ENCODE data around the gene CABP4. TPM values are rescaled to one million over a fixed set of nuclear protein-coding genes. Genes with fewer than 3 reads are reported as not detected.

Gene CABP4
- total RNA-seq, 1 donor from 2014 or later: 0.52 TPM

GRCh38 chr11:67496113-67496512 lies 41.0 kb downstream of the CABP4 start:
- Histone ChIP-seq H3K4me1 (ENCODE audit: control insufficient read depth in 3 of 3, insufficient read depth in 3 of 3, low read length in 3 of 3) (peaks cover 0 to 2% (median 0%) of the 10 kb centered on the region in 3 donors), H3K9ac (ENCODE audit: low read depth in 1 of 3, low read length in 3 of 3) (peak overlapping the region in 1 of 3 donors; percentile 16), H3K36me3 (ENCODE audit: control insufficient read depth in 3 of 3, insufficient read depth in 3 of 3, low read length in 3 of 3) (peaks cover 5 to 11% (median 8%) of the 10 kb centered on the region in 3 donors), H3K27me3 (ENCODE audit: control insufficient read depth in 3 of 3, insufficient read depth in 3 of 3, low read length in 3 of 3) (no peaks in the 10 kb centered on the region), H3K4me3 (ENCODE audit: low read length in 3 of 3) (no peak overlapping the region), H3K27ac (ENCODE audit: low read depth, low read length) (no peak overlapping the region), H3K9me3 (ENCODE audit: control insufficient read depth in 3 of 3, low read length in 3 of 3) (no peaks in the 10 kb centered on the region)

- Histone ChIP-seq H3K9me3 (ENCODE audit: control insufficient read depth in 3 of 3, low read length in 3 of 3) (no peaks in the 10 kb centered on the region), H3K9ac (ENCODE audit: low read depth in 1 of 3, low read length in 3 of 3) (no peak overlapping the region), H3K4me1 (ENCODE audit: control insufficient read depth in 3 of 3, insufficient read depth in 3 of 3, low read length in 3 of 3) (peaks cover 0 to 2% (median 0%) of the 10 kb centered on the region in 3 donors), H3K36me3 (ENCODE audit: control insufficient read depth in 3 of 3, insufficient read depth in 3 of 3, low read length in 3 of 3) (peaks cover 0 to 6% (median 3%) of the 10 kb centered on the region in 3 donors), H3K27ac (ENCODE audit: low read depth, low read length) (no peak overlapping the region), H3K27me3 (ENCODE audit: control insufficient read depth in 3 of 3, insufficient read depth in 3 of 3, low read length in 3 of 3) (no peaks in the 10 kb centered on the region), H3K4me3 (ENCODE audit: low read length in 3 of 3) (no peak overlapping the region)
Measured at GRCh38 chr11:67497656-67498291, 42.6 kb downstream of the CABP4 start.

- Histone ChIP-seq H3K27ac (ENCODE audit: low read depth, low read length) (no peak overlapping the region), H3K36me3 (ENCODE audit: control insufficient read depth in 3 of 3, insufficient read depth in 3 of 3, low read length in 3 of 3) (peaks cover 0 to 6% (median 3%) of the 10 kb centered on the region in 3 donors), H3K9me3 (ENCODE audit: control insufficient read depth in 3 of 3, low read length in 3 of 3) (no peaks in the 10 kb centered on the region), H3K4me1 (ENCODE audit: control insufficient read depth in 3 of 3, insufficient read depth in 3 of 3, low read length in 3 of 3) (peaks cover 0 to 4% (median under 1%) of the 10 kb centered on the region in 3 donors), H3K27me3 (ENCODE audit: control insufficient read depth in 3 of 3, insufficient read depth in 3 of 3, low read length in 3 of 3) (peaks cover 0 to 2% (median under 1%) of the 10 kb centered on the region in 3 donors), H3K9ac (ENCODE audit: low read depth in 1 of 3, low read length in 3 of 3) (no peak overlapping the region), H3K4me3 (ENCODE audit: low read length in 3 of 3) (no peak overlapping the region)
Measured at GRCh38 chr11:67498544-67498972, 43.4 kb downstream of the CABP4 start.

- Histone ChIP-seq H3K36me3 (ENCODE audit: control insufficient read depth in 3 of 3, insufficient read depth in 3 of 3, low read length in 3 of 3) (peaks cover 0 to 4% (median 3%) of the 10 kb centered on the region in 3 donors), H3K9me3 (ENCODE audit: control insufficient read depth in 3 of 3, low read length in 3 of 3) (no peaks in the 10 kb centered on the region), H3K4me3 (ENCODE audit: low read length in 3 of 3) (no peak overlapping the region), H3K27ac (ENCODE audit: low read depth, low read length) (no peak overlapping the region), H3K4me1 (ENCODE audit: control insufficient read depth in 3 of 3, insufficient read depth in 3 of 3, low read length in 3 of 3) (peaks cover 4 to 11% (median 10%) of the 10 kb centered on the region in 3 donors), H3K27me3 (ENCODE audit: control insufficient read depth in 3 of 3, insufficient read depth in 3 of 3, low read length in 3 of 3) (peaks cover 3 to 7% (median 6%) of the 10 kb centered on the region in 3 donors), H3K9ac (ENCODE audit: low read depth in 1 of 3, low read length in 3 of 3) (no peak overlapping the region)
Measured at GRCh38 chr11:67499808-67500483, 44.8 kb downstream of the CABP4 start.

GRCh38 chr11:67500484-67500821 lies 45.3 kb downstream of the CABP4 start:
- Histone ChIP-seq H3K27ac (ENCODE audit: low read depth, low read length) (no peak overlapping the region), H3K27me3 (ENCODE audit: control insufficient read depth in 3 of 3, insufficient read depth in 3 of 3, low read length in 3 of 3) (peaks cover 3 to 7% (median 7%) of the 10 kb centered on the region in 3 donors), H3K4me3 (ENCODE audit: low read length in 3 of 3) (no peak overlapping the region), H3K4me1 (ENCODE audit: control insufficient read depth in 3 of 3, insufficient read depth in 3 of 3, low read length in 3 of 3) (peaks cover 6 to 14% (median 13%) of the 10 kb centered on the region in 3 donors), H3K36me3 (ENCODE audit: control insufficient read depth in 3 of 3, insufficient read depth in 3 of 3, low read length in 3 of 3) (peaks cover 0 to 4% (median 3%) of the 10 kb centered on the region in 3 donors), H3K9ac (ENCODE audit: low read depth in 1 of 3, low read length in 3 of 3) (no peak overlapping the region), H3K9me3 (ENCODE audit: control insufficient read depth in 3 of 3, low read length in 3 of 3) (no peaks in the 10 kb centered on the region)

GRCh38 chr11:67500831-67501715 lies 45.9 kb downstream of the CABP4 start:
- Histone ChIP-seq H3K9ac (ENCODE audit: low read depth in 1 of 3, low read length in 3 of 3) (no peak overlapping the region), H3K4me3 (ENCODE audit: low read length in 3 of 3) (no peak overlapping the region), H3K9me3 (ENCODE audit: control insufficient read depth in 3 of 3, low read length in 3 of 3) (no peaks in the 10 kb centered on the region), H3K36me3 (ENCODE audit: control insufficient read depth in 3 of 3, insufficient read depth in 3 of 3, low read length in 3 of 3) (peaks cover 0 to 3% (median 2%) of the 10 kb centered on the region in 3 donors), H3K27me3 (ENCODE audit: control insufficient read depth in 3 of 3, insufficient read depth in 3 of 3, low read length in 3 of 3) (peaks cover 3 to 7% (median 7%) of the 10 kb centered on the region in 3 donors), H3K4me1 (ENCODE audit: control insufficient read depth in 3 of 3, insufficient read depth in 3 of 3, low read length in 3 of 3) (peaks cover 12 to 20% (median 19%) of the 10 kb centered on the region in 3 donors), H3K27ac (ENCODE audit: low read depth, low read length) (no peak overlapping the region)

GRCh38 chr11:67501854-67502253 lies 46.7 kb downstream of the CABP4 start:
- Histone ChIP-seq H3K4me3 (ENCODE audit: low read length in 3 of 3) (no peak overlapping the region), H3K36me3 (ENCODE audit: control insufficient read depth in 3 of 3, insufficient read depth in 3 of 3, low read length in 3 of 3) (peaks cover 0 to 6% (median 3%) of the 10 kb centered on the region in 3 donors), H3K9ac (ENCODE audit: low read depth in 1 of 3, low read length in 3 of 3) (no peak overlapping the region), H3K27ac (ENCODE audit: low read depth, low read length) (no peak overlapping the region), H3K27me3 (ENCODE audit: control insufficient read depth in 3 of 3, insufficient read depth in 3 of 3, low read length in 3 of 3) (peaks cover 3 to 7% (median 7%) of the 10 kb centered on the region in 3 donors), H3K4me1 (ENCODE audit: control insufficient read depth in 3 of 3, insufficient read depth in 3 of 3, low read length in 3 of 3) (peaks cover 14 to 27% (median 27%) of the 10 kb centered on the region in 3 donors), H3K9me3 (ENCODE audit: control insufficient read depth in 3 of 3, low read length in 3 of 3) (no peaks in the 10 kb centered on the region)

- Histone ChIP-seq H3K36me3 (ENCODE audit: control insufficient read depth in 3 of 3, insufficient read depth in 3 of 3, low read length in 3 of 3) (peaks cover 0 to 6% (median 3%) of the 10 kb centered on the region in 3 donors), H3K4me3 (ENCODE audit: low read length in 3 of 3) (no peak overlapping the region), H3K27ac (ENCODE audit: low read depth, low read length) (no peak overlapping the region), H3K27me3 (ENCODE audit: control insufficient read depth in 3 of 3, insufficient read depth in 3 of 3, low read length in 3 of 3) (peaks cover 3 to 7% (median 7%) of the 10 kb centered on the region in 3 donors), H3K4me1 (ENCODE audit: control insufficient read depth in 3 of 3, insufficient read depth in 3 of 3, low read length in 3 of 3) (peaks cover 19 to 33% (median 33%) of the 10 kb centered on the region in 3 donors), H3K9me3 (ENCODE audit: control insufficient read depth in 3 of 3, low read length in 3 of 3) (no peaks in the 10 kb centered on the region), H3K9ac (ENCODE audit: low read depth in 1 of 3, low read length in 3 of 3) (no peak overlapping the region)
Measured at GRCh38 chr11:67502328-67502979, 47.3 kb downstream of the CABP4 start.

Measured in skeletal muscle tissue (tissue), 4 donors.